ENCODE data around the gene MAGI2.

Gene MAGI2

DNA sequence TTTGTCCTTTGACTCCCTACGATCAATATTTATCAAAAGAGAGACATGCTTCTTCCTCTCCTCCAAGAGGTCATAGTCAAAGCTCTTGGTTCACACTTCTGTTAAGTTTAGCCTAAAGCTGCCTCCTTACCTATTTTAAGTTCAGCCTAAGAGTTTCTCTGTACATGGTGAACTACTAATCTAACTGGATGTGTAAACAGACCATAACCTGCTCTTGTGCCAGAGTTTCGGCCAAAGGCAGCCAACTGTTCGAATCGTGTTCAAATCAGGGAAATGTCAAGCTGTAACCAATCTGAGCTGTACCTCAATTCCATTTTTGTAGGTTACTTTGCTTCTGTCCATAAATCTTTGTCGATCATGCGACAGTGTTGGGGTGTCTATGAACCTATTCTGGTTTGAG, 1240.1 kb downstream of the MAGI2 start:
- no peak overlapping the region for H3K4me3 ChIP-seq (ENCODE audit: low read depth, low read length)

DNA sequence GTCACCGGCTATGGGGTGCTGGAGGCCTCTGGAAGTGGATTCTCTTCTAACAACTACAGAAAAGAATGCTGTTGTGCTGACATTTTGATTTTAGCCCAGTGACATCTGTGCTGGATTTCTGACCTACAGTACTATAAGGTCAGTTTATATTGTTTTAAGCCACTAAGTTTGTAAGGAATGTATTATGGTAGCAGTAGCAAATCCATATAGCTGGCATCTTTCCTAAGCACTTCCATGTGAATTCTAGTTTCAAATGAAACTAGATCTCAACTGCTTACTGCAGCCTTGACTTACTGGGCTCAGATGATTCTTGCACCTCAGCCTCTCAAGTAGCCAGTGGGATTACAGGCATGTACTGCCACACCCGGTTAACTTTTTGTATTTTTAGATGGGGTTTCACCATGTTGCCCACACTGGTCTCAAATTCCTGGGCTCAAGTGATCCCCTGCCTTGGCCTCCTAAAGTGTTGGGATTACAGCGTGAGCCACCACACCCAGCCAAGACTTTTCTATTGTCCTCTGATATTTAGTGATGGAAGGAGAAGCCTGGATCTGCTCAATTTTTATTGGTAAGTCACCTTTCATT, 1240.9 kb downstream of the MAGI2 start:
- H3K4me3 ChIP-seq (ENCODE audit: low read depth, low read length): no peak overlapping the region

DNA sequence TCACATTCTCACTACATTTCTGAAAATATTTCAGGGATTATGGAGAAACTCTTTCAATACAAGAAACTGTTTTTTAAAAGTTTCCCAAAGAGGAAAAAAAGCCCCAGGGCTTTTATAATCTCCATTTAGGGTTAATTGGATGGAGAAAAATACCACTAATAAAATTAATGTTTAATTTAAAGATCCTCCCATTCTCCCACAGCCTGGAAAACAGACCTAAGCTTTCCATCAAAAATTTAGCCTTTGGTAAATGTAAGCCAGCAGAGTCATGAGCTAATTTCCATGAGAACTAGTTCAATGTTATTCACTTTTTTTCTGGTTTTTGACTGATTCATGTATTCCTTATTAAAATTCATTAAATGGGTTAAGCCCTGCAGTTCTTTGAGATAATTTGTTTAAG, 1246.2 kb downstream of the MAGI2 start:
- no peak overlapping the region for H3K4me3 ChIP-seq (ENCODE audit: low read depth, low read length)

DNA sequence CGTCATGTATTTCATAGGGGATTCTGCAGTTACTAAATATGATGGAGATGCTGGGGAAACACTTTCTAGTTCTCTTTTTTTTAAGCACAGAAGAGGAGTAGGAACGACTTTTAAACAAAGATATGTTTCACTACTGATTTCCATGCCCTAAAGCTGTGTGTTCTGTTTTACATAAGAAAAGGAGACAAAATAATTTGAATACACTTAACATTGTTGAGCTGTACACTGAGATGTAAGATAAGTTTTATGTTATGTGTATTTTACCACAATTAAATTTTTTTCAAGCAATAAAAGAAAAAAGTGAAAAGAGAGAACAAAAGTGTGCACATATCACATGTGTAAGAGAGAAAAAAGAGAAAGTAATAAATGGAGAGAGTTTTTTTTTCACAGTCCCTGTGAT, 1246.7 kb downstream of the MAGI2 start:
- no peak overlapping the region for H3K4me3 ChIP-seq (ENCODE audit: low read depth, low read length)

DNA sequence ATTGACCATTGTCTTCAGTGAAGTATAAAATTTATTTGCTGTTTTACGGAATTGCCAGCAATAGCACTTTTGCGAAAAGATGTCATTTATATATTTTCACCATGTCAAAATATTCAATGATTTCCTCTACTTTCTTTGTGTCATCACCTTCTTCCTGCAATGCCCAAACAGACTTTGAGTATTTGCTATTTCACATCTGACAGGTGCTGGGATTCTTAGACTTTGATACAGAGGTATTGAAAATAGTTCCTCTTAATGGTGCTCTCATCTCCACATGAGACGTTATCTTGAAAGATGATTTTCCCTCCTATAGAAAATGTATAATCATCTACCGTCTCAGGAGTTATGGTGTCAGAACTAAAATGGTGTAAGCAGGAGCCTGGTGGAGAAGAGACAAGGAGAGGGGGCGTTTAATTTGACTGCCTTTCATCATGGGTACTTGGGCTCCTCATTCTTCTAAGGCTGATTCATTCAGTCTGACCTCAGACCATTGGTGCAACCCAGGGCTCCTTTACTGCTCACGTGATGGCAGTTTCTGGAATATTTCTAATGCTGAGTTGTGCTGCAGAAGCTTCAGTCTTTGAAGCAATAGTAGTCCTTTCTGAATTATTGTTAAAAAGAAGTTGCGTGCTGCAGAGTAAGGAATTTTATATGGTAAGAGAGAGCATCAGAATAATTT, 1250.3 kb downstream of the MAGI2 start:
- no peak overlapping the region for H3K4me3 ChIP-seq (ENCODE audit: low read depth, low read length)

DNA sequence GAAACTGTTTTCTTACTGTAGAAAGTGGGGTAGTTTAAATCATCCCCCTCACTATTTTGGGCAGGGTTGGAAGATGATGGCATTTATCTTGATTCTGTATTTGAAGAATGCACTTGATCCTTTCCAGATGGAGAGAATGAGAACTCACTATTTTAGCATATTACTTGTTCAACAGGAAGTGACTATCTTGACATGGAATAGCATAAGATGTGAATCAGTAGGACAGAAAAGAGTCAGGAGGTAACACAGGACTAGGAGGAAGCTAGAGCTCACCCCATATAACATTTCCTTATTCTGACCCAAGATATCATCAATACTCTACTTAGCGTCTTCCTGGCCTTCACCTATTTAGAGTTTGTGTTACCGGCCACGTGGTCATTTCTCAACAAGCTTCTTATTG, 1254.7 kb downstream of the MAGI2 start:
- H3K4me3 ChIP-seq (ENCODE audit: low read depth, low read length): no peak overlapping the region

DNA sequence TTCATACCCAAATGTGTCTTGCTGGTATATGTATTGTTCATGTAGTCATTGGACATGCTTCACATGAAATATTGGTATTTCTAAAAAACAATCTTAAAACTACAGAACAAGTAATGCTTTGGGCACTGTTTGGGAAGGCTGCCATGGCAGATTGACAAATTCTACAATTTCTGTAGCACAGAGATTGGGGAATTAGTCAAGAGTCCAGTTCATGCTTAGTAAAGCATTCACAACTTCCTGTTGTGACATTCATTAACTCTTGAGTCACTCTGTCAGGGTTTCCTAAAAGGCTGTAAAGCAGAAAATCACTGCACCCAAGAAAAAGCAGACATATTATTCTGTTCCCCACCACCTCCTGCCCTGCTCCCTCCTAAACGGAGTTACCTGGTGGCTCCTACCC, 1256.0 kb downstream of the MAGI2 start:
- H3K4me3 ChIP-seq (ENCODE audit: low read depth, low read length): no peak overlapping the region

DNA sequence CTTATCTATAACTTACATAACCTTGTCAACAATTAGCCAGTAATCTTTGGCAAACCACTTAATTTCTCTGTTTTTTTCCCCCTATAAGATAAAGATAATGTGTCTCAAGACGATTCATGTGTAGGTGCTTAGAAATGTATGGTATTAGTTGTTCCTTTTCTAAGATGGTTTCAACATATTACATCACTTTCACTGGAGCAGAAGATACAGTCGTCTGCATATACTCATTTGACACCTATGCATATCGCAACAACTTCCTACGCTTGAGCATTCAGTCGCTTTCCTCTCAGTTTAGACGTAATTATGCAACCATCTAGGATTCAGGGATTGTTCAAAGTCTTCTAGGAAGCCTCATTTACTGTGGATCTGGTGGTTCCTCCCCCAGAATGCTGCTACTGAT, 1258.2 kb downstream of the MAGI2 start:
- no peak overlapping the region for H3K4me3 ChIP-seq (ENCODE audit: low read depth, low read length)

DNA sequence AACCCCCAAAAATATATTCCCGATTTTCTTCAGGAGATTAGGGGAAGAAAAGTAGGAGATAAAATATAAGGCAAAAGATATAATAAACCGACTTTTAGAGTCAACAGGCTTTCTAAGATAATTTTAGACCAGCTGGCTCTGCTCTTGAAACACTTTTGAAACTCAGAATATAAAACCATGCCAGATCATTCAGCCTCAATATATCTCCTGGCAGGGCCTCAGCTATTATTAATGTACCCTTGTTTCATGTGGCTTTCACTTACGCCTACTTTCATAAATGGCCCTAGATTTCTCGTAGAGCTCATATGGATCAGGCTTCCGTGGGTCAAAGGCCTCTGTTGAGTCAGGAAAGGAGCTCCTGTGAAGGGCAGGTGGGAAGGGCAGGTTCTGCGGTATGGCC, 1258.9 kb downstream of the MAGI2 start:
- no peak overlapping the region for H3K4me3 ChIP-seq (ENCODE audit: low read depth, low read length)

DNA sequence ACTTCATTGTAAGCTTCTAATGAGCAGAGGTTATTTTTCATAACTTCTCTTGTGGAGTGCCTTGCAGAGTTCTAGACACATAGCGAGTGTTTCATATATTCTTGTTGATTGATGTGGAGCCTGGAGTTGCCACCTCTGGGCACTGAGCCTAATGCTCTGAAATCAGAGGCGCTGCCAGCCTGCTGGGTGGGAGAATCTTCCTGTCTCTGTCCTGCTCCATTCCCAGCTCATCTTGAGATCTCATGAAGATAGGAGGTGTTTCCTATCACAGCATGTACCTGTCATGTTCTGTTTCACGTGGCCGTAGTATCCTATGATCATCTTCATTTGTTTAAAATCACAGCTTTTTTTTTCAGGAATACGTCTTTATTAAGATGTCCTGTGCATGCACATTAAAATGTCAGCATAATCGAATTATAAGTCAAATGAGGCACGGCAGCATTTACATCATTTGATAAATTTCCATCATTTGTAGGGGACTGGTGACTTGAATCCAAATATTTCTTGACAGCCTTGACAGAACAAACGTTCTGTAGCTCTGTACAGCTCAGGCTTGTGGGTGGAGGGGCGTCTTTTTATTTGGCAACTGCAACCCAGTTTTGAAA, 1261.9 kb downstream of the MAGI2 start:
- H3K4me3 ChIP-seq (ENCODE audit: low read depth, low read length): no peak overlapping the region

DNA sequence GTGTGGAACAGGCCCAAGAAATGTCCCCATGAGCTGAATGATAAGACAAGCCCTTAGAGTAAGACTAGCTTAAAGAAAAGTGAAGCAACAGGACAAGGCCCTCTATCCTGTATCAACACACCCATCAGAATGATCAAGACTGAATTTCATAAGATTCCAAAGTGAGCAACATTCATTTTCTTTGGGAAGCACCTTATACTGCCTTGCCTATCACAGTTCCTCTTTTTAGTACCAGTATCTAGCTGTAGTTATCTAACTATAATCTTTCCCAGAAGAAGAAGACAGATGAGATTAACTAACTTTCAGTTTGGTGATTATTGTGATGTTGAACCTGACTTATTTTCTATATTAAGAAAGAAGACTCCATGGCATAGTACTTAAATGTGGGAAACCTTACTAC, 1263.7 kb downstream of the MAGI2 start:
- no peak overlapping the region for H3K4me3 ChIP-seq (ENCODE audit: low read depth, low read length)

DNA sequence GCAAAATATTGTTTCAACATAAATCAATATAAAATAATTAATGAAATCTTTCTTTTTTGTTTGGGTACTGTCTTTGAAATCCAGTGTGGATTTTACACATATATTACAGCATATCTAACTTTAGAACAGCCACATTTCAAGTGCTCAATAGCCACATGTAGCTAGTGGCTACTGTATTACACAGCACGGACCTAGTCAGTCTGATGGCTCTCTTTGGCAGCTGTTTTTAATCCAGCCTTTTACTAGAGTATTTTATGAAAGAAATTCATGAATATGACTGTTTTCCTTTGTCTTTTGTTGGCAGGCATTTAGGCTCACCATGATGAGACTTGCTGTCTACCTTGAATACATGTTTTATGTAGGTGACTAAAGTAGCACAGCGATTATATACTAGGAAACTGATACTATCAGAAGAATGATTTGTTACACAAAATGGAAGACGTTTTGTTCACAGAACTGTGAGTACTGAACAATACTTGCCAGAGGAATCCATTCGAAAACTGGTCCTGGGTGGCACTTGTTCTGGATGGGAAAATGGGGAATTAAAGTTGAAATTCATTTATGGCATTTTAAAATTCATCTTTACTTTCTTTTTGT, 1268.2 kb downstream of the MAGI2 start:
- no peak overlapping the region for H3K4me3 ChIP-seq (ENCODE audit: low read depth, low read length)

DNA sequence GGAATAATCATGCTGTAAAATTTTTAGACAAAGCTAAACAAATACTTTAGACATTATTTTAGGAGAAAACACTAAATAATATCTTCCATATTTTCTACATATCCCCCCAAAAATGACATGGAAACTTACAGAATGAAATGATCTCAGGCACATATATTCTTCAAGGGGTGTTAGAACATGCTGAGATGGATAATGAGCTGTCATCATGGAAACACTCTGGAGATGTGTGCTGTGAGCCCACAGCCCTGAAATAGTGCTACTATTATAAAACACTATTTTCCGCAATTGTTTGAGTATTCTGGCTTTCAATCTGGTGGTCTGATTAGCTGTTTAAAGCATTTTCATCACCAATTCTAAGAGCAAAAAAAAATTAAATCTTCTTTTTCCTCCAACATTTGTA, 1269.2 kb downstream of the MAGI2 start:
- H3K4me3 ChIP-seq (ENCODE audit: low read depth, low read length): no peak overlapping the region

DNA sequence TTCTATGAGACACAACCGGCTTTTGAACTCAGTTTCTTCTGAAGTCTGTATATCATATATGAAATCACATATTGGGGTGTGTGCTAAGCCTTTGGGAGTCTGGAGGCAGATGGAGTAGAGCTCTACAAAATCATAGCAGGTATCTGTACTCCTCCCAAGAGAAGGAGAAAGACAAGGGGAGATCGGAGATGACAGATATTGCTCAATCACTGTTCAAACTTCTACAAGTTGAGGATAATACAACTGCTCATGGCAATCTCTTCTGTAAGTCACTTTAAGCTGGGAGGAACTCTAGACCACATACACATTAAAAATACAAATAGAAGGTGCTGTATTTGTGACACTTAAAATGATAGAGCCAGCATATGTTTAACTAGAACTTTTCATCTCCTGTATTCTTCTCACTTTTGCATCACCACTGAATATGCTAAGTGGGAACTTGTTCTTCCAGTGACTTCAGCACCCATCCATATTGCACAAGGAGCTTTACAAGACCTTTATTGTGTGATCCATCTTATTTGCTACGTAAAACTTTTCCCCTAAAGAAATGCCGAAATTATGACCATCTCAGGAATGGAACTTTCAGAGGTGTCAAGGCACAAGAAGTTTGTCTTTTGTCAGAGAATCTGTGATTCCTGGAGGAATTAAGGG, 1273.5 kb downstream of the MAGI2 start:
- H3K4me3 ChIP-seq (ENCODE audit: low read depth, low read length): no peak overlapping the region

DNA sequence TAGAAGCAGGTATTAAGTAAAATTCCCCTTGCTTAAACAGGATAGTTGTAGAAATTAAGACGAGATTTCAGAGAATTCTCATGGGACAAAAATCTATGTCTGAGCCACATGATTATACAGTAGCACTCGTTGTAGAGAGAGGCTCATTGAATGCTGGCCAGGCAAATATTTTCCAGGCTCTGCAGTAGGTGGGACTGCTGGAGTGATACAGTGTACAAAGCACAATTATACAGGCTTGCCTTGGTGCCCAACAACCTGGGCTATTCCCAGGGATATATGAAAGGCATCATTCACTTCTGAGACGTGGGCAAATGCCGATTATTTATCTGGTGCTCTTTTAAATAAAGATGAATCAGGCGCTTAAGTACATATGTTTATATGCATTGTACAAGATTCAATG, 1274.3 kb downstream of the MAGI2 start:
- H3K4me3 ChIP-seq (ENCODE audit: low read depth, low read length): no peak overlapping the region

DNA sequence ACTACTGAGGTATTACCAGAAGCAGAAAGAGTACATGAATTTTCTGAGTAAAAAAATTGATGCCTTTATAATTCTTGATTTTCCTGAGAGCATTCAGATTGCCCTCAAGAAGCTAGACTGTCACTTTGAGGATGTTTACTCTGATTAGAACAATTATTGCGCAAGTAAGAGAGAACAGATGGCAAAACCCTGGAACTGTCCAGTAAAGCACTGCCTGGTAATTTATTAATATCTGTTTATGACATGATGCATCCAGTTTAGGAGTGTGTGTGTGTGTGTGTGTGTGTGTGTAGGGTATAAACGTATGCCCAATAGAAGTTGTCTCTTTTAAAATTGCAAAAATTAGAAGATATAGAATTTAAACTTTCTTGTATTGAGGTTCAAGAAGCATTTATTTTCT, 1275.1 kb downstream of the MAGI2 start:
- no peak overlapping the region for H3K4me3 ChIP-seq (ENCODE audit: low read depth, low read length)

DNA sequence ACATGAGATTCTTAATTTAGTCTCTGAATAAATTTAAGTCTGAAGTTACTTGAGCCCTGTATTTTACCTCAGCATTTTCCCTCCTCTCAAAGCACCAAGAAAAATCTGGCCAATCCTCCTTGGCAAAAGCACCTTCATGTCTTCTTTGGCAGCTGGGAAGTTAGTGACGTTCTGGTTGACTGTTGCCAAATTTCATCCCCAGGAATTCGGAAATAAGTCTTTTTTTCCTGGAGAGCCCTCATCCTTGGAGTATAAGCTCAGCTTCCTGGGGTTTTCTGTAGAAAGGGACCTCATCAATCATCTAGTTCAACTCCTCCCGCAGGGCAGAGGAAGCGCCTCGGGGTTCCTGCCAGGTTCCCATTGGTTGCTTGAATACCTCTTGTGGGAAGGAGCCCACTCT, 1277.3 kb downstream of the MAGI2 start:
- no peak overlapping the region for H3K4me3 ChIP-seq (ENCODE audit: low read depth, low read length)

DNA sequence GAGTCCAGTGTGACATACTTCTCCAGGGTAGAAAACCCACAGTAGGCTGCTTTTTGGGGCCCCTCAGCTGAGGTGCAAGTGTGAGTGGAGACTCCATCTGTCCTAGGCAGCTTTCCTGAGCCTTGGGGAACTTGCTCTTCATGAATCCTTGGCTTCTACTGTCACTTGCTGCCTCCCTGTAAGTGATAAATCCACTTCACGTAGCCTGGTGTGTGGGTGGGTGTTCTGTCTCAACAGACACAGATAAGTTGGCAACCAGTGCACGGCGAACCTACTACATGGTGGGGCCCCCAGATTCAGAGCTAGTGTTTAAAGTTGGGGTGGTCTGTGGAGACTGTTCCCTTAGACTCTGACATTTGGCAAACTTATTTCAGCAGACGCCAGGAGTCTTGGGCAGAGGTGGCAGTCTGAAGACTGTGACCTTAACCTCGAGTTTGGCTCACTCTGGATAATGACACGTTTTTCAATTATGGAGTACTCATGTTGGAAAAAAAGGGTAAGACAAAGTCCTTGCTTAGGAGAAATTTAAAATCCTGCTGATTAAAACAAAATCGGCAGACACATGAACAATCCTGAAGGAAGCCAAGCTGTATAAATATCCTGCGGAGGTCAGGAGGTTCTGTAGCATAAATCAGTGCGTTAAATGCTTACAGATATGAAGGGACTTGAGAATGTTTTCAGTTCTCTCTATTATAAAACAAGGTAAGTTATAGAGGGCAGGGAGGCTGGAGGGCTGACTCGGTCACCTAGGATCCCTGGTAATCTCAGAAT, 1278.0 kb downstream of the MAGI2 start:
- no peak overlapping the region for H3K4me3 ChIP-seq (ENCODE audit: low read depth, low read length)

DNA sequence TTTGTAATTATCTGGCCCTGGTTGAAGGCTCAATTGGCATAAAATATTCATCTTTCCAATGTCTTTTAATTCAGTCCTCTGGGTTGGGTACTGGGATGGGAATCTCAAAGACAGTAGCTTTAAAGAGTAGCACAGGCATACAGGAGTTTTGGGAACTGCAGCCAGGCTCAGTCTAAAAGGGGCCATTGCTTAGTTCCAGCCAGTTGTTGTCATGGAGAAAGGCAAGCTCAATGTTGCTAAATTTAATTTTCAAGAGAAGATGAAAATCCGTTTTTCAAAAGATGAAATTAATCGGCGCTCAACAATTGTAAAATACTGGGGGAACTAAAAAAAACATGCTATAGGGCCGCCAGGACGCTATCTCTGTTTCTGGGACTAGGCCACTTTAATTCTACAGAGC, 1279.8 kb downstream of the MAGI2 start:
- no peak overlapping the region for H3K4me3 ChIP-seq (ENCODE audit: low read depth, low read length)

DNA sequence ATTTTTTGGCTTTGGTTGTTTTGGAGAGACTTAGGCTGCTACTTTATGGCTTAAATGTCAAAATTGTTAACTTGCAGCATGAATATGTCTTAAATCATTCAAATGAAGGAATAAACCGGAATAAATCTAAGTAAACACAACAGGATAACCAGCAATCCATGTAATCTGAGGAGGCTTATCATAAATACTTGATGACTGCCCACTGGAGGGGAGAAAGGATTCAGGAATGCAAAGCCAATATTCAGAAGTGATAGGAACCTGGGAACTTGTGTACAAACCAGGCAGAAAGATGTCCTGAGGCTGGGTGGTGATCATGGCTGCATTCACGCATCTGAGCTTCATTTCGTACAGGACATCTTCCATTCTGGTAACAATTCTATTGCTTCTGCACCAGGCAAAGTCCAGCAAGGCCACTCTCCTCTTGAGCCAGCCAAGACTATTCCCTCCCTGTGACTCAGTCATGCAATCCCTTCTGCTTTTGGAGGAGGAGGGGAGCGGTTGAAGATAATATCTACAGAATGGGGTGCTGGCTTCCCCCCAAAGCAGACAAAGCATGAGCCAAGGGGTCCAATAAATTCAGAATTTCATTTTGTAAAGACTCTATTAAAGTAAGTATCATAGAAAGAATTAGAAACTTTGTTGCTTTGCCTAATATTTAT, 1280.4 kb downstream of the MAGI2 start:
- H3K4me3 ChIP-seq (ENCODE audit: low read depth, low read length): no peak overlapping the region
